HepG2 (cell line): ENCODE data around the gene ZNF530. TPM values are rescaled to one million over a fixed set of nuclear protein-coding genes. Genes with fewer than 3 reads are reported as not detected.

ENCODE experiments used
- EED ChIP-seq: sonication (generic); formaldehyde crosslinking; IDR thresholded peaks from 2 replicates; pipeline ENCODE4 v1.5.0; 2020; ENCODE audit warnings: mild to moderate bottlenecking, missing genetic modification reagents
- GMEB1 ChIP-seq: sonication (generic); formaldehyde crosslinking; IDR thresholded peaks from 2 replicates; pipeline ENCODE4 v1.5.1; 2020; ENCODE audit warnings: missing genetic modification reagents, mild to moderate bottlenecking, borderline replicate concordance
- ISX ChIP-seq: sonication (generic); formaldehyde crosslinking; conservative IDR thresholded peaks from 2 replicates; pipeline ENCODE4 v1.5.0; 2020; ENCODE audit warnings: missing genetic modification reagents
- MED1 ChIP-seq: sonication (generic); formaldehyde crosslinking; IDR thresholded peaks from 2 replicates; pipeline ENCODE4 v1.4.0; 2020; ENCODE audit warnings: missing genetic modification reagents
- NFAT5 ChIP-seq: sonication (generic); formaldehyde crosslinking; IDR thresholded peaks from 2 replicates; pipeline ENCODE4 v1.4.0; 2020; ENCODE audit warnings: missing genetic modification reagents
- NFRKB ChIP-seq: fragments of 450-650 bp; IDR thresholded peaks from 2 replicates; pipeline ENCODE4 v1.6.1; 2017
- SOX6 ChIP-seq, 2 experiments: fragments of 450-650 bp in 1 of 2; sonication (generic) in 1 of 2; formaldehyde crosslinking in 1 of 2; IDR thresholded peaks; 2 replicates each; pipeline versions ENCODE4 v1.4.0 to v1.6.1; 2017 to 2020; ENCODE audit warnings: antibody characterized with exemption in 1 of 2, mild to moderate bottlenecking in 1 of 2, missing genetic modification reagents in 1 of 2
- SRF ChIP-seq: IDR thresholded peaks from 2 replicates; pipeline ENCODE4 v1.6.1; 2011; ENCODE audit warnings: mild to moderate bottlenecking, low read depth, low read length, moderate library complexity
- SRY ChIP-seq: sonication (generic); formaldehyde crosslinking; IDR thresholded peaks from 2 replicates; pipeline ENCODE4 v1.8.0; 2022; ENCODE audit warnings: mild to moderate bottlenecking, missing genetic modification reagents
- ZNF160 ChIP-seq: sonication (generic); formaldehyde crosslinking; IDR thresholded peaks from 2 replicates; pipeline ENCODE4 v1.8.0; 2022; ENCODE audit warnings: mild to moderate bottlenecking, inconsistent platforms, missing genetic modification reagents
- ZNF205 ChIP-seq: IDR thresholded peaks from 2 replicates; pipeline ENCODE4 v1.6.1; 2018; ENCODE audit warnings: missing biosample characterization, missing genetic modification reagents
- ZNF512B ChIP-seq: sonication (generic); formaldehyde crosslinking; IDR thresholded peaks from 2 replicates; pipeline ENCODE4 v1.5.1; 2020; ENCODE audit warnings: missing genetic modification reagents, mild to moderate bottlenecking, borderline replicate concordance
- ZNF687 ChIP-seq: sonication (generic); formaldehyde crosslinking; IDR thresholded peaks from 2 replicates; pipeline ENCODE4 v1.5.1; 2020; ENCODE audit warnings: mild to moderate bottlenecking, missing genetic modification reagents, moderate library complexity
- ZNF768 ChIP-seq: sonication (generic); formaldehyde crosslinking; IDR thresholded peaks from 2 replicates; pipeline ENCODE4 v1.4.0; 2020; ENCODE audit warnings: missing genetic modification reagents
- polyA plus RNA-seq, 8 experiments: library from polyadenylated mRNA; depleted of rRNA in 3 of 8; stranded (reverse) in 7 of 8; unstranded in 1 of 8; fragments of >200 nt; fragmentation: Illumina TruSeq in 4 of 8; extraction: Trizol in 4 of 8; gene quantifications; 2 replicates each; pipeline versions ENCODE4 v1.2.1 to v1.2.3, GENCODE V29; 2011 to 2016; ENCODE audit warnings: low read depth in 4 of 8, missing spikeins in 1 of 8, mixed read lengths in 1 of 8; ENCODE audit not compliant: insufficient read depth in 1 of 8
- total RNA-seq, 5 experiments: library from RNA; depleted of rRNA; stranded (reverse); fragments of >200 nt; fragmentation: Illumina TruSeq; extraction: Trizol; gene quantifications; 2 replicates each; pipeline ENCODE4 v1.2.3, GENCODE V29; 2016; ENCODE audit warnings: low read depth in 1 of 5

The ZNF530 gene
- total and polyA plus RNA-seq, 2 of the 13 experiments (the other 11 are each of a cell fraction or from before 2014, with no cell fraction given) = 1.1 to 7.8 TPM

GRCh38 chr19:57613941-57614743 lies 14.5 kb downstream of the ZNF530 start, which contains the start of gene ZNF134 (continued):
- TF ChIP-seq NFAT5 (CRISPR knock-in tag) (peak; percentile 81), ZNF512B (no peak), MED1 (CRISPR knock-in tag) (peak; percentile 48; the same call in 1 of the 2 replicates), SRF (no peak), ZNF687 (peak; percentile 81), ISX (CRISPR knock-in tag) (peak; percentile 36; the same call in 1 of the 2 replicates), NFRKB (peak; percentile 54; the same call in 1 of the 2 replicates), ZNF205 (CRISPR knock-in tag) (peak; percentile 36; the same call in 1 of the 2 replicates), GMEB1 (CRISPR knock-in tag) (peak; percentile 92), ZNF160 (CRISPR knock-in tag) (peak; percentile 60; the same call in 1 of the 2 replicates), SRY (CRISPR knock-in tag) (peak; percentile 81; the same call in 1 of the 2 replicates), EED (peak; percentile 89), ZNF768 (CRISPR knock-in tag) (peak; percentile 54; the same call in 1 of the 2 replicates), SOX6 (IDR thresholded peaks at IDR 0.05) (no peak), SOX6 (CRISPR knock-in tag; IDR thresholded peaks at IDR 0.05) (peak; percentile 47; the same call in 1 of the 2 replicates)
